NCI-H1694 (cell line): Measurements from ENCODE around the gene ALK.

ENCODE experiments used
- DNase-seq: peaks from one replicate; lab custom pipeline; 2025; lab: John Stamatoyannopoulos, UW

The ALK gene

GRCh38 chr2:29921560-29921915 lies at the start of gene ALK:
Gene ALK (minus strand): TSS chr2:29921586. CDS start chr2:29920659, 927 bp downstream.
- DNase-seq = peak; percentile 91

GRCh38 chr2:29966266-29966665 lies 44.9 kb upstream of the ALK start:
- DNase-seq = no peak

- no peak for DNase-seq
These were observed 42.7 kb upstream of the ALK start for GRCh38 chr2:29963972-29964570.

- DNase-seq = no peak
These were observed 41.5 kb upstream of the ALK start for GRCh38 chr2:29962922-29963321.

DNA sequence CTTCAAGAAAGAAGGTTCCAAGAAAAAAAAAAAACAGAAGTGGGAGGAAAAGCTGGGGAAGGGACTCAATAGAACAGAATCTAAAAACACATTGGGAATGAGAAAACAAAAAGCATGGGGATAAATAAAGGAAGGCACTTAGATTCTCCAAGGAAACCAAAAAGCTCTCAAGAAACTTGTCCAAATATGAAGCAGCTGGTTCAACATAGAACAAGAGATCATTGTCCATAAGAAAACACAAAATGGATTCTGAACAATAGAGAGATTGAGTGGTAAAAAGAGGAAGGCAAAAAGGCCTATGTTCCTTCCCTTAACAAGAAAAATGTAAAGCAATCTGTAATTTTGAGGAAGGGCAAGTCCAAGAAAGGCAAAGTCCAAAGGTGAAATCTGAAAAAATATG lies 32.9 kb upstream of the ALK start:
- DNase-seq = no peak

GRCh38 chr2:29952973-29953372 lies 31.6 kb upstream of the ALK start:
- no peak for DNase-seq

DNA sequence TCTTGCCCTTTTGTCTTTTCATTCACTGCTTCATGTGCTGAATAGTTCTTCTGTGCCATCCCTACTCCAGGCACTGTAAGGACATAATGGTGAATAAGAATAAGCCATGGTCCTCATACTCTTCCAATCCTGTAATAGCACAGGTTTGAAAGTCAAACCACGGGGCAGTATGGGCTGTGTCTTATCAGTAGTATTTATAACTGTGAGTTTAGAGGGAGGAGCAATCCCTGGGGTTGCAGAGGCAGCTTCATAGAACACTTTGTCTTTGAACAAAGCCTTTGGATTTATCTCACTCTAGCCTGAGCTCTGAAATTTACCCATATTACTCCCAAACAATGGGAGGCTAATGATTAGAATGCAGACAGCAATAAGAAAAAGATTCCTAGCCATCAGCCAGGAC lies 30.2 kb upstream of the ALK start:
- no peak for DNase-seq

GRCh38 chr2:29950481-29950880 lies 29.1 kb upstream of the ALK start:
- no peak for DNase-seq

DNA sequence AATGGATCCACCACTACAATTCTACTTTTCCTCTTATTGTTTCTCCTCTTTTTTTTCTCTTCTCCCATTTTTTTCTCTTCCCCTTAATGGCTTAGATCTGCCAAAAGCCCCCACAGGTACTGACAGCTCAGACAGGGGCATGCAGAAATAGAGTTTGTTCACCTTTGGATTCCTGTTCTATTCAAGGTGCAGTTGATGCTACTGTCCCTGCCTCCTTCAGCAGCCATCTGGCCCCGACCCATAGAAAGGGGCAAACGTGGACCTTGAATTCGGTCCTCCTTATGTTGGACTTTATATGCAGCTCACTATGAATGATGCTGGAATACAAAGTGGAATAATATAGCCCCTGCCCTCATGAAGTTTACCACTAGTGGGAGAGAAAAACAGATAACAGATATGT lies 27.7 kb upstream of the ALK start:
- DNase-seq = no peak

GRCh38 chr2:29946505-29946904 lies 25.1 kb upstream of the ALK start:
- DNase-seq = no peak

GRCh38 chr2:29942711-29943110 lies 21.3 kb upstream of the ALK start:
- DNase-seq = no peak

GRCh38 chr2:29940706-29941105 lies 19.3 kb upstream of the ALK start:
- DNase-seq = no peak

DNA sequence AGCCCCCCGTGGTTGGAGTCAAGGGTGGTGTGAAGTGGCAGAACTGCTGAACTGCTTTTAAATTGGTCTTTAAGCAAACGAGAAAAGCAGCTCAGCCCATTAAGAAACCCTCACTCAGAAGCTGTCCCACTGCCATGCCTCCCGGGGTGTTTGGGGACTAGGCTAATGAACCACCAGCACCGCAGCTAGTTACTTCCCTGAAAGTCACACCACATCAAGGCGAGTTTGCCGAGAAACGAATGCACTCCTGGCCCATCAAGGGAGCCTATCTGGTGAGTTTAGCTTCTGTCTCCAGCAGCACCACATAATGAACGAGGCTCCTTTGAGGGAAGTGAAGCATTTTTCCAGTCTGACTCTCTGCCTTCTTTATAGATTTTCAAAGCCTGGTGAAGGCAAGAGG lies 14.6 kb upstream of the ALK start:
- no peak for DNase-seq

DNA sequence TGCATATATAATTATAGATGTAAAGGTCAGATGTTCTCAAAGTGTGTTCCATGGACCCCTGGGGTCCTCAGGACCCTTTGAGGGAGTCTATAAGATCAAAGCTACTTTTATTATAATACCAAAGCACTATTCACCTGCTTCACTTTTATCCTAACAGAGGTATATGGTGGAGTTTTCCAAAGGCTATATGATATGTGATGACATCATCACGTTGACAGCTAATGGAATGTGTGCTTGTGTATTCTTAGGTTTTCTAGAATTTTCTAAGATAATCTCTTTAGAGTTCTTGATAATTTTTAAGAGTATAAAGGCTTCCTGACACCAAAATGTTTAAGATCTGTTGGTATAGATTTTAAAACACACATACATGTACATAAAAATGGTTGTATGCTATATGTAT lies 10.4 kb upstream of the ALK start:
- no peak for DNase-seq

DNA sequence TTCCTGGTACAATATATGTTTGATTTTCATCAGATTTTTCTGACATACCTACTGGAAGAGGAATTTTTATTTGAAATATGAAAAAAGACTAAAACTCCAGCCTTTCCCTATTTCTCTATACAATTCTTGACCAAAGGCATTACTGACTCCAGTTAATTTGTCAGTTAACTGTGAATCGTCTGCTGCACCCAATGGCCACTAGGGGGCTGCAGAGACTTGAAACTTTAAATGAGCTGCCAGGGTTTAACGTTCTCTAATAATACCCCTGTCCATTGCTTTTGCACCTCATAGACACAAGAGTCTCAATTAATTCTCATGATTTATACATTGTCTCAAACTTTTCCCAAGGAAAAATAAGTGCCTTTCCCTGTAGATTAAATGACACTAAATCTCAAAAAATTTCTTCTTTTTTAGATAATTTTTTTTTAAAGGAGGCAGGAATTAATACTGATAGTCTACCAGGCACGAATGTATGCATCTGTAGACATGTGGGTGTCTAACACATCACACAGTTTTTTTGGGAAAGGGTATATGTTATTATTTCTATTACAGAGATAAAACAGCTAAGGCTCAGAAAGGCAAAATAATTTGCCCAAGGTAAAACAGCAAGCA lies 1.8 kb upstream of the ALK start:
- peak; percentile 78 for DNase-seq

GRCh38 chr2:29922605-29923004 lies 1.2 kb upstream of the ALK start:
- no peak for DNase-seq

DNA sequence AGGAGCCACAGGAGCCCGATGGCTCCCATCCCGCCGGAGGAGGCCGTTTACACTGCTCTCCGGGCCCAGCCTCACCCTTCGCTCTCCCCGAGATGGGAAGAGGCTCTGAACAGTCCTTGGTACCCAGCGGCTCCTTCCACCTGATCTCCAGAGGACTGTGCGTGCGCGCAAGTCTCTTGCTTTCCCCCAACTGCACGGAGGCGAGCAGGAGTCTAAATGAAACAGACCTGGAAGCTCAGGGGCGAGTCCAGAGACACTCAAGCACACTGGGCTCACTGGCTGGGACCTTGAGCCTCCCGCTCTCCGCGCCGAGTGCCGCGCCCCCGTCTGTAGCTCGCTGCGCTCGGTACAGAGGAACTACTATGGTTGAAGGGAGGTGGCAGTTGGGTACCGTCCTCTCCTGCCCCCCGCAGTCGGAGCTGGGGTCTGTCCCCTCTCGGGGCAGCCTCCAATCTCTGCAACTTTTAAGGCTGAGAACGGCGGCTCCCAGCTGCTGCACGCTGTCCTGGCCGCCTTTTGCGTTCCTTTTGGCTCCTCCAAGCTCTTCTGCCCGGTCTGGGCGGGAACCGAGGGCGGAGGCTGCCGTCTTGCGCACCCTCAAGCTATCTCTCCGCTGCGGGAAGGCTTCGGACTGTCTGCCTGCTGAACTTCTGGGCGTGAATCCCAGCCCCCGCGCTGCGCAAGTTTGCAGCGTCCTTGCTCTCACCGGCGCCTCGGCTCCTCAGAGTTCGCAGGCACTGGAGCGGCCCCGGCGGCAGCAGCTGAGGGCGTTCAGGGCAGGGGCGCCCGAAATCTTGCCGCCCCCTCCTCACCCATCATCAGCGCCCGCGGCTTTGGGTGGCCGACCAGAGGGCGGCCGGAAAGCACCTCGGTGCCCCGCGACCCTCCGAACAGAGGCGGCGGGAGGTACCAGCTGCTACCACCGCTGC lies 491 bp downstream of the ALK start:
- peak; percentile 41 for DNase-seq

GRCh38 chr2:29920130-29920577 lies 1.2 kb downstream of the ALK start:
- no peak for DNase-seq

GRCh38 chr2:29918941-29919340 lies 2.4 kb downstream of the ALK start:
- DNase-seq = no peak

DNA sequence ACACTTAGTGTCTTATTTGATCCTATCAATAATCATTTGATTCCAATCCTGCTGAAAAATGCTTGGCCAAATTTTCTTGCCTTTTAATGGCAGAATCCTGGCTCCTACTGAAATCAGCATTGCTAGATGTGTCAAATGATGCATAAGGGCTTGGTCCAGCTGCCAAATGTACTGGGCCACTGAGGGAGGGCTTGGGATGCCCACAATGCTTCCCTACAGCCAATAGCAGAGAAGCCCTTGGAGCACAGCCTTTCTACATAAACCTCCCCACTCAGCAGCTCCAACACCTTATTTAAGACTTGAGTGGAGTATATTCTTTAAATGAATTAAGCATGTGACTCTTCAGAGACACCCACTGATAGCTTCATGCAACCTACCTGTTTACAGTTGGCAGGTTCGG lies 3.6 kb downstream of the ALK start:
- no peak for DNase-seq

DNA sequence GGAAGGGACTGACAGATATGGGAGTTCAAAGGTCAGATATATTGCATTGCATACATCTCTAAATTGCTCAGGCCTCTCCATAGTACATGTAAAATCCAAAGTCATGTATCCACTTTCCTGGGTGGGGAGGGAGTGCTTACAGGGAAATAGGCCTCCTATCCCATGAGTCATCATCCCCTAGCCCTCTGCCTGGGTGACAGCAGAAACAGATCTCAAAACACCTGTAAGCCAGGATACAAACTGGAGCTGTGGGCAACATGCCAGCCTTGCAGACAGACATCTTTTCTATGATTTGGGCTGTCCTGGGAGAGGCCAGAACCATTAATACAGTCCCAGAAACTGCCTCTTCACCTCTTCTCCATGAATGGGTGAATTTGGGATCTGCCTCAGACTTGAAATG lies 4.8 kb downstream of the ALK start:
- no peak for DNase-seq

DNA sequence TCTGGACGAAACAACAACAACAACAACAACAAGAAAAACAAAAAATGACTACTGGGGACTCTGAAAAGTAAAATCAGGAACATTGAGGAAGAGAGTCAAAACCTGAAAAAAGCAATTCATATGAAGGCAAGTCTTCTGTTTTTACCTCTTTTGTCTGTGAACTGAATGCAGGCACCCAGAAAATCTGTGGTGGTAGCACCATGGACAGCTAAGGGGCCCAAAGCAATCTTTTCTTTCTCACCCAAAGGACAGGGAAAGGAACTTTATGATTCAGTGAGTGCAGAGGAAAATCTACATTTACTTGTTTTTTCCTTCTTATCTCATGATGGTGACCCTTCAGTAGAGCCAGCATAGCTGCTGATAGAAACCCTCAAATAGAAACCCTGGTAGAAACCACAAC lies 10.4 kb downstream of the ALK start:
- no peak for DNase-seq

DNA sequence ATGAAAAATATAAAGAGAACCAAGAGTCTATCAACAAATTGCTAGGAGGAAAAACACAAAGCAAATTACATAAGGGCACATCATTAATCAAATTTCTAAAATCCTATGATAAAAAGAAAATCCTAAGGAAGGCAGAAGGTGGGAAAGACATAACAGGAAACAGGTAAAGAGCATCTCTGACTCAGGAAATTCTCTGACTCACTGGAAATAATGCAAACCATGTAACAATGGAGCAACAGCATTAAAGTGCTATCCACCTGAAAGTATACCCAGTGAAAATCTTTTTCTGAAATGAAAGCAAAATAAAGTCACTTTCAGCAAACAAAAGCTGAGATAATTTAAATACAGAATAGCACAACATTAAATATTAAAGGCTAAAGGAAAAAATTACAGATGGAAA lies 10.9 kb downstream of the ALK start:
- no peak for DNase-seq
